ENCODE data around the gene RAP1A.

The RAP1A gene

GRCh38 chr1:111699268-111699667 is 79.7 kb downstream of the RAP1A start:
- H3K27ac Mint-ChIP-seq = peak overlapping the region; percentile 86
- H3K27me3 Mint-ChIP-seq = no peaks in the 10 kb centered on the region
- peaks cover 31% of the 10 kb centered on the region for H3K4me1 Mint-ChIP-seq
- no peak overlapping the region for H3K4me3 Mint-ChIP-seq
- H3K36me3 Mint-ChIP-seq = peaks cover 22% of the 10 kb centered on the region
- H3K9me3 Mint-ChIP-seq = no peaks in the 10 kb centered on the region

- peaks cover 16% of the 10 kb centered on the region for H3K36me3 Mint-ChIP-seq
- peak overlapping the region; percentile 10 for H3K27ac Mint-ChIP-seq
Measured at GRCh38 chr1:111702504-111703050, 83.0 kb downstream of the RAP1A start.

GRCh38 chr1:111704240-111704639 is 84.7 kb downstream of the RAP1A start:
- Mint-ChIP-seq H3K9me3 (no peaks in the 10 kb centered on the region), H3K27ac (no peak overlapping the region), H3K27me3 (no peaks in the 10 kb centered on the region), H3K4me3 (no peak overlapping the region), H3K36me3 (peaks cover 13% of the 10 kb centered on the region), H3K4me1 (peaks cover 11% of the 10 kb centered on the region)

More at GRCh38 chr1:111702504-111703050, 83.0 kb downstream of the RAP1A start:
- no peak overlapping the region for H3K4me3 Mint-ChIP-seq
- no peaks in the 10 kb centered on the region for H3K9me3 Mint-ChIP-seq
- H3K27me3 Mint-ChIP-seq = no peaks in the 10 kb centered on the region
- H3K4me1 Mint-ChIP-seq = peaks cover 17% of the 10 kb centered on the region

GRCh38 chr1:111704776-111705175 is 85.2 kb downstream of the RAP1A start:
- Mint-ChIP-seq H3K4me3 (no peak overlapping the region), H3K4me1 (peaks cover 11% of the 10 kb centered on the region), H3K27me3 (no peaks in the 10 kb centered on the region), H3K27ac (peak overlapping the region; percentile 72), H3K9me3 (no peaks in the 10 kb centered on the region), H3K36me3 (peaks cover 15% of the 10 kb centered on the region)

GRCh38 chr1:111705841-111706240 is 86.3 kb downstream of the RAP1A start:
- Mint-ChIP-seq H3K4me3 (no peak overlapping the region), H3K36me3 (peaks cover 7% of the 10 kb centered on the region), H3K27me3 (no peaks in the 10 kb centered on the region), H3K9me3 (no peaks in the 10 kb centered on the region), H3K4me1 (peaks cover 10% of the 10 kb centered on the region), H3K27ac (peak overlapping the region; percentile 17)

- Mint-ChIP-seq H3K4me3 (no peak overlapping the region), H3K9me3 (no peaks in the 10 kb centered on the region), H3K4me1 (peaks cover 10% of the 10 kb centered on the region), H3K27me3 (no peaks in the 10 kb centered on the region), H3K27ac (peak overlapping the region; percentile 88), H3K36me3 (peaks cover 6% of the 10 kb centered on the region)
Measured at GRCh38 chr1:111706921-111707320, 87.3 kb downstream of the RAP1A start.

GRCh38 chr1:111707906-111708305 is 88.3 kb downstream of the RAP1A start:
- H3K27ac Mint-ChIP-seq = peak overlapping the region; percentile 23

GRCh38 chr1:111709986-111710385 is 90.4 kb downstream of the RAP1A start:
- H3K27me3 Mint-ChIP-seq = no peaks in the 10 kb centered on the region
- H3K36me3 Mint-ChIP-seq = peaks cover 5% of the 10 kb centered on the region
- no peaks in the 10 kb centered on the region for H3K9me3 Mint-ChIP-seq
- no peak overlapping the region for H3K4me3 Mint-ChIP-seq
- H3K4me1 Mint-ChIP-seq = peaks cover 10% of the 10 kb centered on the region
- peak overlapping the region; percentile 65 for H3K27ac Mint-ChIP-seq

More at GRCh38 chr1:111707906-111708305, 88.3 kb downstream of the RAP1A start:
- Mint-ChIP-seq H3K9me3 (no peaks in the 10 kb centered on the region), H3K27me3 (no peaks in the 10 kb centered on the region), H3K36me3 (peaks cover 6% of the 10 kb centered on the region), H3K4me3 (no peak overlapping the region), H3K4me1 (peaks cover 10% of the 10 kb centered on the region)

GRCh38 chr1:111716333-111716732 is 96.7 kb downstream of the RAP1A start:
- Mint-ChIP-seq H3K9me3 (no peaks in the 10 kb centered on the region), H3K4me3 (no peak overlapping the region), H3K36me3 (peaks cover 1% of the 10 kb centered on the region), H3K27ac (peak overlapping the region; percentile 44), H3K4me1 (peaks cover 14% of the 10 kb centered on the region), H3K27me3 (no peaks in the 10 kb centered on the region)

- H3K27me3 Mint-ChIP-seq = no peaks in the 10 kb centered on the region
- H3K36me3 Mint-ChIP-seq = peaks cover 1% of the 10 kb centered on the region
- peak overlapping the region; percentile 46 for H3K27ac Mint-ChIP-seq
- no peak overlapping the region for H3K4me3 Mint-ChIP-seq
- peaks cover 14% of the 10 kb centered on the region for H3K4me1 Mint-ChIP-seq
- H3K9me3 Mint-ChIP-seq = no peaks in the 10 kb centered on the region
Measured at GRCh38 chr1:111717450-111717849, 97.9 kb downstream of the RAP1A start.

GRCh38 chr1:111719135-111719534 is 99.5 kb downstream of the RAP1A start:
- Mint-ChIP-seq H3K27ac (no peak overlapping the region), H3K36me3 (peaks cover 1% of the 10 kb centered on the region), H3K4me1 (peaks cover 24% of the 10 kb centered on the region), H3K27me3 (no peaks in the 10 kb centered on the region), H3K4me3 (no peak overlapping the region), H3K9me3 (no peaks in the 10 kb centered on the region)

- no peaks in the 10 kb centered on the region for H3K27me3 Mint-ChIP-seq
- peaks cover 24% of the 10 kb centered on the region for H3K4me1 Mint-ChIP-seq
- H3K4me3 Mint-ChIP-seq = no peak overlapping the region
- no peak overlapping the region for H3K27ac Mint-ChIP-seq
- H3K36me3 Mint-ChIP-seq = peaks cover 1% of the 10 kb centered on the region
- H3K9me3 Mint-ChIP-seq = no peaks in the 10 kb centered on the region
Measured at GRCh38 chr1:111719674-111720132, 100.1 kb downstream of the RAP1A start.

GRCh38 chr1:111720274-111720976 is 100.8 kb downstream of the RAP1A start:
- H3K4me1 Mint-ChIP-seq = peaks cover 24% of the 10 kb centered on the region
- H3K27me3 Mint-ChIP-seq = no peaks in the 10 kb centered on the region
- peaks cover 1% of the 10 kb centered on the region for H3K36me3 Mint-ChIP-seq
- H3K27ac Mint-ChIP-seq = no peak overlapping the region
- no peak overlapping the region for H3K4me3 Mint-ChIP-seq
- no peaks in the 10 kb centered on the region for H3K9me3 Mint-ChIP-seq

GRCh38 chr1:111720977-111721786 is 101.6 kb downstream of the RAP1A start:
- H3K4me3 Mint-ChIP-seq = no peak overlapping the region
- H3K4me1 Mint-ChIP-seq = peaks cover 24% of the 10 kb centered on the region
- H3K27ac Mint-ChIP-seq = peak overlapping the region; percentile 59
- no peaks in the 10 kb centered on the region for H3K9me3 Mint-ChIP-seq
- H3K27me3 Mint-ChIP-seq = no peaks in the 10 kb centered on the region
- H3K36me3 Mint-ChIP-seq = peaks cover 1% of the 10 kb centered on the region

- H3K27me3 Mint-ChIP-seq = no peaks in the 10 kb centered on the region
- H3K4me3 Mint-ChIP-seq = no peak overlapping the region
- no peaks in the 10 kb centered on the region for H3K9me3 Mint-ChIP-seq
- H3K4me1 Mint-ChIP-seq = peaks cover 16% of the 10 kb centered on the region
- no peak overlapping the region for H3K27ac Mint-ChIP-seq
- H3K36me3 Mint-ChIP-seq = no peaks in the 10 kb centered on the region
Measured at GRCh38 chr1:111723091-111723806, 103.7 kb downstream of the RAP1A start.

Measured in activated naive CD4-positive, alpha-beta T cell treated with anti-CD3 and anti-CD28 coated beads, Interleukin-2, amount 50 U/mL, for 24 hours (primary cell).